ENCODE data around the gene BMX. TPM values are rescaled to one million over a fixed set of nuclear protein-coding genes. Genes with fewer than 3 reads are reported as not detected.

The BMX gene
- total RNA-seq, 1 donor from 2014 or later, result 0.74 TPM

DNA sequence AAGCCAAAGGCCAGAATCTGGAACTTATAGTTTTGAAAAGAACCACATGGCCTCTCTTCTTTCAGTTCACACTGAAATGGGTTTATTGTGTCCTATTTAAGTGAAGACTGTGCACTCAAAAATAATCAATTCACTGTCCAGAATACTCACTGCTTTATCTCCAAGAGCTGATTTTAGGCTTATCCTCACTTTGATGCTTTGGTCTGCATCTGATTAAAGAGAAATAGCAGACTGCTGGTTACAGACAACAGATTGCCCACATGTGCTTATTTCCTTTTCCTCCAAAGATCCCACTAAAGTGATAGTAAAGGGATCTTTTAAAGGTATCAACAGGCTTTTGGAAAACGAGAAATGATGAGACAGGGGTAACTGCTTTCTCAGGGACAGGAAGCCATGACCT, 69.5 kb downstream of the BMX start:
- Mint-ChIP-seq H3K27me3 (ENCODE audit: unreplicated experiment) (peaks cover 6% of the 10 kb centered on the region), H3K4me1 (ENCODE audit: unreplicated experiment) (peaks cover 43% of the 10 kb centered on the region), H3K9me3 (ENCODE audit: unreplicated experiment) (no peaks in the 10 kb centered on the region), H3K27ac (ENCODE audit: unreplicated experiment) (no peak overlapping the region), H3K4me3 (ENCODE audit: unreplicated experiment) (no peak overlapping the region), H3K36me3 (ENCODE audit: low read depth, unreplicated experiment) (no peaks in the 10 kb centered on the region)
- DNase-seq (ENCODE audit: low spot score), result no peak
- TF ChIP-seq, protein P1, sequence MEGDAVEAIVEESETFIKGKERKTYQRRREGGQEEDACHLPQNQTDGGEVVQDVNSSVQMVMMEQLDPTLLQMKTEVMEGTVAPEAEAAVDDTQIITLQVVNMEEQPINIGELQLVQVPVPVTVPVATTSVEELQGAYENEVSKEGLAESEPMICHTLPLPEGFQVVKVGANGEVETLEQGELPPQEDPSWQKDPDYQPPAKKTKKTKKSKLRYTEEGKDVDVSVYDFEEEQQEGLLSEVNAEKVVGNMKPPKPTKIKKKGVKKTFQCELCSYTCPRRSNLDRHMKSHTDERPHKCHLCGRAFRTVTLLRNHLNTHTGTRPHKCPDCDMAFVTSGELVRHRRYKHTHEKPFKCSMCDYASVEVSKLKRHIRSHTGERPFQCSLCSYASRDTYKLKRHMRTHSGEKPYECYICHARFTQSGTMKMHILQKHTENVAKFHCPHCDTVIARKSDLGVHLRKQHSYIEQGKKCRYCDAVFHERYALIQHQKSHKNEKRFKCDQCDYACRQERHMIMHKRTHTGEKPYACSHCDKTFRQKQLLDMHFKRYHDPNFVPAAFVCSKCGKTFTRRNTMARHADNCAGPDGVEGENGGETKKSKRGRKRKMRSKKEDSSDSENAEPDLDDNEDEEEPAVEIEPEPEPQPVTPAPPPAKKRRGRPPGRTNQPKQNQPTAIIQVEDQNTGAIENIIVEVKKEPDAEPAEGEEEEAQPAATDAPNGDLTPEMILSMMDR (IDR thresholded peaks at IDR 0.05; ENCODE audit: unreplicated experiment), result no peak

DNA sequence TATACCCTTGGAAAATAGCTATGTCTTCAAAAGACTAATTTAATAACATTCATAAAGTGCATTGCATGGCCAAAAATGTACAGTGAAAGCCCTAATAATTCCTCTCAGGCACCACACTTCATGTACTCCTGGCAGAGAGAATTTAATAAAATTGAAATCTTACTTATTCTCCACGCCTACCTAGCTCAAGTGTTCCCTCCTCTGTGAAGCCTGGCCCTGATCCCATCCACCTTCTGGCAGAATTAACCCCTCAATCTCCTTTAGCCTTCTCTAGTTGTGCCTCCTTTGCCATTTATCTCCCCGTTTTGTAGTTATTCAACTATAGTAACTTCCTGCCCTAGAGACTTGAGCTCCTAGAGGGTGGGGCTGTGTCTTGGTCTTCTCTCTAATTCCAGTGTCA, 73.4 kb downstream of the BMX start:
- H3K27ac Mint-ChIP-seq (ENCODE audit: unreplicated experiment), result no peak overlapping the region
- TF ChIP-seq, protein P1 (IDR thresholded peaks at IDR 0.05; ENCODE audit: unreplicated experiment), result no peak
- DNase-seq (ENCODE audit: low spot score), result no peak
- H3K36me3 Mint-ChIP-seq (ENCODE audit: low read depth, unreplicated experiment), result no peaks in the 10 kb centered on the region
- H3K4me1 Mint-ChIP-seq (ENCODE audit: unreplicated experiment), result peaks cover 12% of the 10 kb centered on the region
- no peaks in the 10 kb centered on the region for H3K27me3 Mint-ChIP-seq (ENCODE audit: unreplicated experiment)
- H3K4me3 Mint-ChIP-seq (ENCODE audit: unreplicated experiment), result no peak overlapping the region
- H3K9me3 Mint-ChIP-seq (ENCODE audit: unreplicated experiment), result no peaks in the 10 kb centered on the region

DNA sequence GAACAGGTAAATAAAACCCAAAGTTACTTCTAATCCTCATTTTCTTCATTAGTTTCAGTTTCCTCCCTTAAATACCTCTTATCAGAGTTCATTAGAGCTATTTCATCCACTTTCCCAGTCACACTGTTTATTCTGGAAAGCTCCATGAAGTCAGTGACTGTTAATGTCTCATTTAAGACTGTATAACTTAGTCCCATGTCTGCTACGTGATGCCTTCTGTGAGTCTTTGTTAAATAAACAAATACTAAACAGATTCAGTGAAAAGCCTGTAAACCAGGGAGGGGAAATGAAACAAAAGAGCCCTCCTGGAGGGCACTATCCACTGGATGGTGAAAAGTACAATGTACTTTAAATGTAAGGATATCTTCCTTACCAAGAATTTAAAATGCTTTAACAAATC, 75.4 kb downstream of the BMX start:
- no peaks in the 10 kb centered on the region for H3K9me3 Mint-ChIP-seq (ENCODE audit: unreplicated experiment)
- no peak overlapping the region for H3K4me3 Mint-ChIP-seq (ENCODE audit: unreplicated experiment)
- no peak for DNase-seq (ENCODE audit: low spot score)
- no peaks in the 10 kb centered on the region for H3K27me3 Mint-ChIP-seq (ENCODE audit: unreplicated experiment)
- TF ChIP-seq, protein P1 (IDR thresholded peaks at IDR 0.05; ENCODE audit: unreplicated experiment), result no peak
- H3K27ac Mint-ChIP-seq (ENCODE audit: unreplicated experiment), result no peak overlapping the region
- no peaks in the 10 kb centered on the region for H3K36me3 Mint-ChIP-seq (ENCODE audit: low read depth, unreplicated experiment)
- no peaks in the 10 kb centered on the region for H3K4me1 Mint-ChIP-seq (ENCODE audit: unreplicated experiment)

DNA sequence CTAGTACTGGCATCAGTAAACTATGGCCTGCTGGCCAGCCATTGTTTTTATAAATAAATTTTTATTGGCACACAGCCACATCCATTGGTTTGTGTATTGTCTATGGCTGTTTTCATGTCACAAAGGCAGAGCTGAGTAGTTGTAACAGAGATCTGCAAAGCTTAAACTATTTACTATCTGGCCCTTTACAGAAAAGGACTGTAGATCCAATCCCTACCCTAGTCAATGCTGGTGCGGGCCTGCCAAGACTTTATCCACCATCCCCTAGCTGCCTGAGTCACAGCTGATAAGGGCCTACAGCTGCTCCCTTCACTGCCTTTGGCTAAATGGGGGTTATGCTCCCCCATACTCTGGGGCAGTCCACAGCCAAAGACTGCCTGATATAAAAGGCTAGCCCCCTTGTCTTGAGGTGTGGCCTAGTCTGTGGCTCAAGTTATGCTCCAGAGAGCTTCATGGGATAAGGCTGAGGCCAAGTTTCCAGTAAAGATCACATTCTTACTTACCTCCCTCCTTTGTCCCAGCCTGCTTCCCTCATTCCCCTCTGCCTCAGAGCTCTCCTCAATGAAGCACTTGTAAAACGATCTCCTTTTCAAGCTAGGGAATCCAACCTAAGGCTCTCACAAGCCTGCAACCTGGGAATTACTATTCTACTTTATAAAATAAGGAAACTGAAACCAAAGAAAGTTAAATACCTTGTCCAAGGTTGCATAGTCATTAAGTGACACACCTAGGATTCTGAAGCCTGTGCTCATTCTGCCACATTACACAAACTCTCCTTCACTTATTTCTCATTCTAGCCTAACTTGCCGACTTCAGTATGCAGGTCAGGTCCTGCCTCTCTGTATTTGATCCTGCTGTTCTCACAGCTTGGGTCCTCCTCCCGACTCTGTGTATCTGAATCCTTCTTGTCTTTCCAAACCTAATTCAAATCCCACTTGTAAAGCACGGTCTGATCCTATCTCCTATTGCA, 79.5 kb downstream of the BMX start:
- no peaks in the 10 kb centered on the region for H3K4me1 Mint-ChIP-seq (ENCODE audit: unreplicated experiment)
- H3K9me3 Mint-ChIP-seq (ENCODE audit: unreplicated experiment), result no peaks in the 10 kb centered on the region
- H3K27ac Mint-ChIP-seq (ENCODE audit: unreplicated experiment), result no peak overlapping the region
- DNase-seq (ENCODE audit: low spot score), result no peak
- TF ChIP-seq, protein P1 (IDR thresholded peaks at IDR 0.05; ENCODE audit: unreplicated experiment), result no peak
- H3K4me3 Mint-ChIP-seq (ENCODE audit: unreplicated experiment), result no peak overlapping the region
- no peaks in the 10 kb centered on the region for H3K36me3 Mint-ChIP-seq (ENCODE audit: low read depth, unreplicated experiment)
- H3K27me3 Mint-ChIP-seq (ENCODE audit: unreplicated experiment), result no peaks in the 10 kb centered on the region

DNA sequence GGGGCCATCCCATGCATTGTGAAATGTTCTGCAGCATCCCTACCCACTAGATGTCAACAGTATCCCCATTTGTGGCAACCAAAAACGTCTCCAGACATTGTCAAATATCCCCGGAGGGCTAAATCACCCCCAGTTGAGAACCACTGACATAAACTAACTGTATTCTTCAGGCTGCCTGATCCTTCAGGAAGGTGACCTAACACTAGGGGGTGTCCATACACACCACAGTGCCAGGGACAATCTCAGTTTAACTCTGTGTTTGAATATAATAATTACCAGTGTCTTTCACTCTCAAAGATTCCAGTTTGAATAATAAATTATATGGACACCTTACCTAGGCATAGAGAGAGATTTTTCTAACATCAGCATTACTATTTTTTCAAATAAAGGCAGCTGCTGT, 93.8 kb downstream of the BMX start:
- Mint-ChIP-seq H3K27me3 (ENCODE audit: unreplicated experiment) (no peaks in the 10 kb centered on the region), H3K9me3 (ENCODE audit: unreplicated experiment) (no peaks in the 10 kb centered on the region), H3K27ac (ENCODE audit: unreplicated experiment) (no peak overlapping the region), H3K4me1 (ENCODE audit: unreplicated experiment) (no peaks in the 10 kb centered on the region), H3K36me3 (ENCODE audit: low read depth, unreplicated experiment) (no peaks in the 10 kb centered on the region), H3K4me3 (ENCODE audit: unreplicated experiment) (no peak overlapping the region)
- TF ChIP-seq, protein P1 (IDR thresholded peaks at IDR 0.05; ENCODE audit: unreplicated experiment), result no peak
- no peak for DNase-seq (ENCODE audit: low spot score)

All from endothelial cell (in vitro differentiated cells).